GM18861 (cell line): ENCODE results near the gene MMAB.
A peak's percentile ranks its signal among the peaks of the same experiment; 100 is the strongest.

Experiments
- ATAC-seq: cut with Tn5 transposase; IDR thresholded peaks from one replicate; pipeline ENCODE4 v1.9.1; 2021; ENCODE audit not compliant: unreplicated experiment

Gene MMAB

DNA sequence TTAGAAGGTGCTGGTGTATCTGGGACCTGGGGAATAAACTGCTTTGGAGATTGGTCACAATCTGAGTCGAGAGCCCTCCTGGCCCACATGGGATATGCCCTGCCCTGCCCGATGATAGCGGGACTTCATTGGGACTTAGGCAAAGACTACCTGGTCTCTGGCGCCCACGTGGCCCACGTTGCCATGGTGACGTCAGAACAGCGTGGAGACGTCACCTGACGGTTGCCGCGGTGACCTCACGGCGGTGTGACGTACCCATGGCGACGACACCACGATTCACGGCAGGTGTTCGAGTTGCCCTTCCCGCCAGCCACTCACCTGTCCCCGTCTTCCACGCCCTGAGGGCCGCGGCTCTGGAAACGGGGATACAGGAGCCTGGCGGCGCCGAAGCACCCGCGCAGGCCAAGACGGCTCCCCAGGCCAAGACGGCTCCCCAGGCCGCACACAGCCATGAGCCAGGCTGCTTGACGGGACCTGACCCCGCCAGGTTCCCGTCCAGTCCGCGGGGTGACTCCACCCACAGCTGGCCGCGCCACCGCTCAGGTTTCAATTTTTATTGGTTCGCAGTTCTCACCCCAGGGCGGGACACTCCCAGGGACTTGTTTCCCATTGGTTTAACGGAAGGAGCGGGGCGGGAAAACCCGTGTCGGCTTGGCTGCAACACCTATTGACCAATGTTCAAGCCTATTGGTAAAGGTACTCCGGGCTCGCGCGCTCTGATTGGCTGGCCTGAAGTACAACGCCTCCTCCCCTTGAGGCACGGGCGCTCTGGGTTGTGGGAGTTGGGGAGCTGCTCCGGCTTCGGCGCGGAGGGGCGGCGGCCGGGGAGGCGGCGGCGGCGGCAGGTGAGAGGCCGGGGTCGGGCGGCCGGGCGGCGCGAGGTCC is at the start of gene MMAB, which contains the start of gene MVK:
Gene MMAB (minus strand): TSS at position 476 of the 885 bp plus-strand sequence. CDS start 24 bp downstream, at position 452.
Gene MVK (plus strand): TSS at position 766 of the 885 bp plus-strand sequence. CDS start 1,029 bp downstream, outside the sequence.
- ATAC-seq, result peak; percentile 91

DNA sequence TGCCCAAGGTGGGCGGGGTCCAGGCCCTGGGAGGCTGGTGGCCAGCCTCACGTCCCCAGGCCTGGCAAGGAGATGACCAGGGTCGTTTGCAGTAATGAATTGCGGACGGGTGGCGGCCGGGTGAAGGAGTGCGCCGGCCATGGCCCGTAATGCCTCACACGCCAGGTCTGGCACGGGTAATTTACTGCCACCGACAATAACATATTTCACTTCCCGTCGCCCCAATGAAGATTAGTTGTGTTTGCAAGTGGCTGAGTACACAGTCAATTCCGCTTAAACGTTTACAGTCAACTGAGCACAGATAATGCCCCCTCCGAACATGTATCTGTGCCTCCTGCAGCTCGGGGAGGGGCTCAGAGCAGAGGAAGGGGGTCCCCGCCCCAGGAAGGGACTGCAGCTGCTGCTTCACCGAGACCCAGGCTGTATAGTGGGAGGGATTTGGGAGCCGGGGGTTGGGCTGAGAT is 48.6 kb upstream of the MMAB start:
- no peak for ATAC-seq

- ATAC-seq, result no peak
Observed at GRCh38 chr12:109621211-109621694, 47.9 kb upstream of the MMAB start.

- no peak for ATAC-seq
Observed at GRCh38 chr12:109619002-109619604, 45.8 kb upstream of the MMAB start.

GRCh38 chr12:109618082-109618481 is 44.8 kb upstream of the MMAB start:
- ATAC-seq, result no peak

GRCh38 chr12:109617491-109617890 is 44.2 kb upstream of the MMAB start:
- no peak for ATAC-seq

GRCh38 chr12:109615556-109616229 is 42.4 kb upstream of the MMAB start:
- no peak for ATAC-seq

DNA sequence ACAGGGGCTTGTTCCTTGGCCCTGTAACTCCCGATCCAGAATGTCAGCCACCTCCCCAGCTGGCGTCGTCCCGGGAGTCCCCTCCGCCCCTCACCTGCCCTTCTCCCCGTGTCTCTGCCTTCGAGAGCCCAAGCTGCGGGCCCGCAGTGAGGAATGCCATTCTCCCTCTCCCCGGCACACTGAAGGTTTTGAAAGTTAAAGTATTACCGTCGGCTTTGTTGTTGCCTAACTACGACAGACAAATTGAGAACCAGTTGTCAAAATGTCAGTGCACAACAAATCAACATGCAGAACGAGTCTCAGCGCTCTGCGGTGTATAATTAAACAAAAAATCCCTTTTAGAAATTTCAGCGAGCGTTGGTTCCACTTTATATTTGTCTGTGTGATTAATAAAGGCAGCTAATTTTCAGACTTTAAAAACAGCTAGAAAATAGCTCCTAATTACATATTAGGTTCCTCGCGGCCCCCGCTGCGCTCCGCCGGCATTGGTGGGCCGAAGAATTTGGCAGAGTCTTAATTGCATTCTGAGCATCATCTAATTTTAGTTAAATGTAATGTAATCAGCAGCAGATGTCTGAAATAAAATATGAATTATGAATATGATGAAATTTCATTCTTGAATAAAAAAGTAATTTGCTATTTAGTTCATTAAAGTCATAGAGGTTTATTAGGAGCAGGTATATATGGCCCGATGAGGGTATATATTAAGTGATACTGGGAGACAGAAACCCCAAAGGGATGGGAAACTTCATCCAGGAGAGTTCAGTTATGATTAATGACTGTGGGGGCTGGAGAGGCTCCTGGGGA is 40.5 kb upstream of the MMAB start:
- no peak for ATAC-seq

DNA sequence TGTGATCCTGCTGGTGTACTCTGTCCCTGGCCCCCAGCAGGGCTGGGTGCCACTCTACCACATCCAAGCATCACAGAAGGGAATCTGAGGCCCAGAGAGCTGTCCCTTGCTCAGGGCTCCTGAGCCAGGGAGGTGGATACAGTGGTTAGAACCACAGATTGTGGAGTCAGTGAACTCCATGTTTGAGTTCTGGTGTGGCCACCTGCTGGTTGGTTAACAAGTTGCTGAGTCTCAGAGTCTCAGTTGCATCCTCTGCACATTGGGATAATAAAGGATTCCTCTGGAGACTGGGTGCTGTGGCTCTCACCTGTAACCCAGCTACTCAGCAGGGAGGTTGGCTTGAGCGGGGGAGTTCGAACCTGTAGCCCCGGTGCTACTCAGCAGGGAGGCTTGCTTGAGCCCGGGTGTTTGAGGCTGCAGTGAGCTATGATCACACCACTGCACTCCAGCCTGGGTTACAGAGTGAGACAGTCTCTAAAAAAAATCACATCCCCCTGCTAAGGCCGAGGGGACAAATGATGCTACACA is 39.7 kb upstream of the MMAB start:
- no peak for ATAC-seq

GRCh38 chr12:109612003-109612402 is 38.7 kb upstream of the MMAB start:
- no peak for ATAC-seq

DNA sequence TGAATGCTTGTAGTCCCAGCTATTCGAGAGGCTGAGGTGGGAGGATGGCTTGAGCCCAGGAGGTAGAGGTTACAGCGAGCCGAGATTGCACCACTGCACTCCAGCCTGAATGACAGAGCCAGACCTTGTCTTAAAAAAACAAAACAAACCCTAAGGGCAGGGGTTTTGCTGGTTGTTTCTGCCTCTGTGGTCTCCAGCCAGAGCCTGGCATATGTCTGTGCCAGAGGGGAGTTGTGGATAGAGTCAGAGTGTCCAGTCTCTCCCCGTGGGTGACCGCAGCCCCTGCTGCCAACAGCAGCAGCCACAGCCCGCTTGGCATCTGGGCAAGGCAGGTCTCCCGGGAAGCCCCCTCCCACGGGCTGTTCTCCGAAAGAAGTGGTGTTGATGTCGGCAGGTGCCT is 37.9 kb upstream of the MMAB start:
- no peak for ATAC-seq

DNA sequence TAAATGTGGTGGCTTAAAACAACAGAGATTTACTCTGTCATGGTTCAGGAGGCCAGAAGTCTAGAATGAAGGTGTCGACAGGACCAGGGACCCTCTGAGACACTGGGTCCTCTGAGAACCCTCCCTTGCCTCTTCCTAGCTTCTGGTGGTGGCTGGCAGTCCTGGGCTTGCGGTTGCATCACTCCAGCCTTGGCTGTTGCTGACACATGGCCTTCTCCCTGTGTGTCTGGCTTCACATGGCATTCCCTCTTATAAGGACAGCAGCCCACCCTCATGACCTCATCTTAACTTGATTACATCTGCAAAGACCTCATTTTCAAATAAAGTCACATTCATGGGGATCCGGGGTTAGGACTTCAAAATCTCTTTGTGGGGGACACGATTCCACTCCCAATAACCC is 37.2 kb upstream of the MMAB start:
- ATAC-seq, result no peak

DNA sequence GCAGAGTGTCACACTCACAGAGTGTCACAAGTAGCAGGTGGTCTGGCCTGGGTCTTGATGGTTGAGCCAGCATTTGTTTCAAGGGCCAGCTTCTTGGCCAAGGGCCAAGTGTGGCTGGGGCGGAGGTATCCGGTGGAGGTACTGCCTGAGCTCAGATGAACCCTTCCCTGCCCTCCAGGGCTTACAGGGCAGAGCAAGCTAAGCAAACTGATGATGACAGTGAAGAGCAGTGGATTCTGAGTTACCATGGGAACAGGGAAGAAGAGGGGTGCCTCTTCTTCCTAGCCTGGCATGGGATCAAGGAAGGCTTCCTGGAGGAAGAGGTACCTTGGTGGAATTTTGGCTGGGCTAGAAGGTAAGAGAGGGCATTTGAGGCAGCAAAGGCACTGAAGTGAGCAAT is 36.0 kb upstream of the MMAB start:
- no peak for ATAC-seq

DNA sequence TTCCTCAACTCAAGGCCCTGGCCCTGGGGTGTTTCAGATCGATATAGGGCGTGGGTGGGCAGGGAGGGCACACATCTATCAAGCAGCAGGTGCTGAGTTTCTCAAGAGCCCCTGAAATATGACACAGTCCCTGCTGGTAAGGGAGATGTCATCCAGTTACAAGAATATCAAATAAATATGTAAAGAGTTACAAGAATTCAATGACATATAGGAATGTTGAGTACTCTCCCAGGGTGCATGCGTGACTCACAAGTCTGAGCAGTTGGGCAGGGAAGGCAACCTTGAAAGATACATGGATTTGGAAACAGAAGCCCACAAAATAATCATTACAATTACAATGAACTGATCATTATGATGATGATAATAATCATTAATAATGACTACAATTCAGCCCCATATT is 35.5 kb upstream of the MMAB start:
- ATAC-seq, result no peak

- no peak for ATAC-seq
Observed at GRCh38 chr12:109608270-109608669, 35.0 kb upstream of the MMAB start.

DNA sequence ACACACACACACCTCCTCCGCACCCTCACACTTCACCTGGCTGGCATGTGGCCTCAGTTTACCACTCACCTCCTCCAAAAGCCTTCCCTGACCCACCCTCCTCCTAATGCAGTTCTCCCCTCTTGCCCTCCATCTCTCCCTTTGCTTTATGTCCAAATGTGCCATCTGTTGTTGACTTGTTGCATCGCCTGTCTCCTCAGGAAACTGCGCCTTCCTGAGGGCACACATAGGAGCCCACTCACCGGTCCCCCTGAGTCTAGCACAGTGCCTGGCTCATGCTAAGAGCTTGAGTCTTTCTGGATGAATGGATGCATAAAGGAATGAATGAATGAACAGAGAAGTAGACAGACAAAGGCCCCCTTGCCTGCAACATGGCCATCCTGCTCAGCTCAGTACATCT is 34.3 kb upstream of the MMAB start:
- ATAC-seq, result no peak

- ATAC-seq, result no peak
Observed at GRCh38 chr12:109606320-109607028, 33.2 kb upstream of the MMAB start.

- ATAC-seq, result no peak
Observed at GRCh38 chr12:109605599-109606228, 32.4 kb upstream of the MMAB start.

- ATAC-seq, result no peak
Observed at GRCh38 chr12:109605016-109605415, 31.7 kb upstream of the MMAB start.
